Measurements from ENCODE around the gene OSBPL6. TPM values are rescaled to one million over a fixed set of nuclear protein-coding genes. Genes with fewer than 3 reads are reported as not detected.

Gene OSBPL6
- total RNA-seq, 1 experiment from 2014 or later, result 11.6 TPM

DNA sequence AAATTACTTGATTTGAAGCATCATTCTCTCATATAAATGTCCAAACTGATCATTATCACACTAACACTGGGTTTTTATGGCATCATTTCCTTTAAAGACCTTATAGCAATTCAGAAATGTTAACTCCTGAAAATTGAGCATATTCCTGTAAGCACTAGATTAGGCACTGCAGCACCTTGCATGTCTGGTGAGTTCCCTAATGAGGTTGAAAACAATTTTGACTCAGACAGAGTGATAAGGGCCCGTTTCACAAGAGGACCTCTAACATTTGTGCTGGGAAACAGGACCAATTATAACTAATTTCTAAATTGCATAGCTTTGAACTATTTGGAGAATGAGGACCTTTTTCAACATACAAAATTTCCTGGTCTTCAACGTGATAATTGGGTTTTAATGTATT is 69.9 kb downstream of the OSBPL6 start:
- CTCF ChIA-PET, result no interaction called here
- no peaks in the 10 kb centered on the region for H3K9me2 ChIP-seq (ENCODE audit: insufficient read depth)
- no peak overlapping the region for H3K27ac ChIP-seq (ENCODE audit: low read depth, low read length)
- H3K4me2 ChIP-seq (ENCODE audit: low read length), result no peak overlapping the region
- H3K4me1 ChIP-seq (ENCODE audit: control insufficient read depth in 1 of 2, insufficient read depth in 2 of 2, low read length in 2 of 2), result no peaks in the 10 kb centered on the region
- H3K79me2 ChIP-seq (ENCODE audit: insufficient read depth, low read length), result no peaks in the 10 kb centered on the region
- DNase-seq (ENCODE audit: low read depth, low spot score) (no peak), ATAC-seq (no peak)
- no peak overlapping the region for H3K4me3 ChIP-seq (replicated peaks in 1 of 2; ENCODE audit: low read depth in 1 of 2, low read length in 2 of 2)
- H3K36me3 ChIP-seq (ENCODE audit: control insufficient read depth in 1 of 2, insufficient read depth in 2 of 2, low read length in 2 of 2), result no peaks in the 10 kb centered on the region
- H3K9ac ChIP-seq (ENCODE audit: low read length), result no peak overlapping the region
- no peaks in the 10 kb centered on the region for H3K9me3 ChIP-seq (ENCODE audit: control insufficient read depth in 1 of 2, insufficient read depth in 1 of 2, low read depth in 1 of 2, low read length in 2 of 2)
- intact Hi-C loops (cut with micrococcal nuclease), result no loop called here
- RAD21 ChIA-PET (ENCODE audit: low non-redundant PET in 1 of 2, low total read pairs in 2 of 2, uncharacterized antibody in 2 of 2, unreplicated experiment in 2 of 2), result no interaction called here
- TF ChIP-seq JUND (IDR thresholded peaks at IDR 0.05) (no peak), SRF (IDR thresholded peaks at IDR 0.05; ENCODE audit: low read depth) (no peak), POLR2A (IDR thresholded peaks at IDR 0.05; ENCODE audit: borderline replicate concordance, extremely low read depth, insufficient read depth, insufficient read length) (no peak), EZH2 (IDR thresholded peaks at IDR 0.05) (no peak), SP1 (IDR thresholded peaks at IDR 0.05; ENCODE audit: low read depth) (no peak), RAD21 (IDR thresholded peaks at IDR 0.05; ENCODE audit: low read depth) (no peak), EGR1 (IDR thresholded peaks at IDR 0.05; ENCODE audit: low read depth) (no peak), ATF3 (IDR thresholded peaks at IDR 0.05) (no peak), ELF1 (IDR thresholded peaks at IDR 0.05; ENCODE audit: borderline replicate concordance, low read depth) (no peak), TCF7L2 (IDR thresholded peaks at IDR 0.05; ENCODE audit: borderline replicate concordance, extremely low read depth, insufficient read depth, insufficient read length) (no peak), CTCF (IDR thresholded peaks at IDR 0.05 in 2 of 3, conservative IDR thresholded peaks at IDR 0.05 in 1 of 3; ENCODE audit: borderline replicate concordance in 1 of 3, insufficient read depth in 1 of 3, low read depth in 2 of 3, low read length in 2 of 3) (no peak), ZNF274 (IDR thresholded peaks at IDR 0.05; ENCODE audit: low read depth, low read length) (no peak)
- TF ChIP-seq, protein P1, sequence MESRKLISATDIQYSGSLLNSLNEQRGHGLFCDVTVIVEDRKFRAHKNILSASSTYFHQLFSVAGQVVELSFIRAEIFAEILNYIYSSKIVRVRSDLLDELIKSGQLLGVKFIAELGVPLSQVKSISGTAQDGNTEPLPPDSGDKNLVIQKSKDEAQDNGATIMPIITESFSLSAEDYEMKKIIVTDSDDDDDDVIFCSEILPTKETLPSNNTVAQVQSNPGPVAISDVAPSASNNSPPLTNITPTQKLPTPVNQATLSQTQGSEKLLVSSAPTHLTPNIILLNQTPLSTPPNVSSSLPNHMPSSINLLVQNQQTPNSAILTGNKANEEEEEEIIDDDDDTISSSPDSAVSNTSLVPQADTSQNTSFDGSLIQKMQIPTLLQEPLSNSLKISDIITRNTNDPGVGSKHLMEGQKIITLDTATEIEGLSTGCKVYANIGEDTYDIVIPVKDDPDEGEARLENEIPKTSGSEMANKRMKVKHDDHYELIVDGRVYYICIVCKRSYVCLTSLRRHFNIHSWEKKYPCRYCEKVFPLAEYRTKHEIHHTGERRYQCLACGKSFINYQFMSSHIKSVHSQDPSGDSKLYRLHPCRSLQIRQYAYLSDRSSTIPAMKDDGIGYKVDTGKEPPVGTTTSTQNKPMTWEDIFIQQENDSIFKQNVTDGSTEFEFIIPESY (IDR thresholded peaks at IDR 0.05; ENCODE audit: extremely low read depth, insufficient replicate concordance, low read length), result no peak
- TF ChIP-seq, protein P2, sequence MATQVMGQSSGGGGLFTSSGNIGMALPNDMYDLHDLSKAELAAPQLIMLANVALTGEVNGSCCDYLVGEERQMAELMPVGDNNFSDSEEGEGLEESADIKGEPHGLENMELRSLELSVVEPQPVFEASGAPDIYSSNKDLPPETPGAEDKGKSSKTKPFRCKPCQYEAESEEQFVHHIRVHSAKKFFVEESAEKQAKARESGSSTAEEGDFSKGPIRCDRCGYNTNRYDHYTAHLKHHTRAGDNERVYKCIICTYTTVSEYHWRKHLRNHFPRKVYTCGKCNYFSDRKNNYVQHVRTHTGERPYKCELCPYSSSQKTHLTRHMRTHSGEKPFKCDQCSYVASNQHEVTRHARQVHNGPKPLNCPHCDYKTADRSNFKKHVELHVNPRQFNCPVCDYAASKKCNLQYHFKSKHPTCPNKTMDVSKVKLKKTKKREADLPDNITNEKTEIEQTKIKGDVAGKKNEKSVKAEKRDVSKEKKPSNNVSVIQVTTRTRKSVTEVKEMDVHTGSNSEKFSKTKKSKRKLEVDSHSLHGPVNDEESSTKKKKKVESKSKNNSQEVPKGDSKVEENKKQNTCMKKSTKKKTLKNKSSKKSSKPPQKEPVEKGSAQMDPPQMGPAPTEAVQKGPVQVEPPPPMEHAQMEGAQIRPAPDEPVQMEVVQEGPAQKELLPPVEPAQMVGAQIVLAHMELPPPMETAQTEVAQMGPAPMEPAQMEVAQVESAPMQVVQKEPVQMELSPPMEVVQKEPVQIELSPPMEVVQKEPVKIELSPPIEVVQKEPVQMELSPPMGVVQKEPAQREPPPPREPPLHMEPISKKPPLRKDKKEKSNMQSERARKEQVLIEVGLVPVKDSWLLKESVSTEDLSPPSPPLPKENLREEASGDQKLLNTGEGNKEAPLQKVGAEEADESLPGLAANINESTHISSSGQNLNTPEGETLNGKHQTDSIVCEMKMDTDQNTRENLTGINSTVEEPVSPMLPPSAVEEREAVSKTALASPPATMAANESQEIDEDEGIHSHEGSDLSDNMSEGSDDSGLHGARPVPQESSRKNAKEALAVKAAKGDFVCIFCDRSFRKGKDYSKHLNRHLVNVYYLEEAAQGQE (IDR thresholded peaks at IDR 0.05; ENCODE audit: low read depth), result no peak
- TF ChIP-seq, protein P3, sequence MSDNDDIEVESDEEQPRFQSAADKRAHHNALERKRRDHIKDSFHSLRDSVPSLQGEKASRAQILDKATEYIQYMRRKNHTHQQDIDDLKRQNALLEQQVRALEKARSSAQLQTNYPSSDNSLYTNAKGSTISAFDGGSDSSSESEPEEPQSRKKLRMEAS (IDR thresholded peaks at IDR 0.05), result no peak
- no TSS peak for BruUV-seq (replicated peaks)
- POLR2A ChIA-PET, result no interaction called here
- H3K27me3 ChIP-seq (ENCODE audit: insufficient read depth, low read length), result no peaks in the 10 kb centered on the region
- no peaks in the 10 kb centered on the region for H4K20me1 ChIP-seq (ENCODE audit: insufficient read depth)
- H2AFZ ChIP-seq (ENCODE audit: low read depth, low read length, poor library complexity, severe bottlenecking), result no peak overlapping the region

Data from HCT116 (cell line).